Stimulated activated memory B cell treated with anti-CD40 and anti-IgM and Interleukin-4, amounts not matched to agents 10 μg/mL and 1 μg/mL and 100 μg/mL, for 72 hours (primary cell): ENCODE measurements around the gene FAM110A.
A peak's percentile ranks its signal among the peaks of the same experiment; 100 is the strongest.
"Not testable (repeated sequence)": the region's sequence is repeated elsewhere in the genome, so short reads cannot be mapped to it uniquely, and the experiment has no call there.

Experiments
- ATAC-seq: fragments of 150-1000 bp; cut with Tn5 transposase; 2 replicates; pipeline ENCODE4 v1.10.0; 2021
- H3K27ac Mint-ChIP-seq: one replicate; pipeline ENCODE4 v1.8.0; 2022; ENCODE audit warnings: mild to moderate bottlenecking, mixed read lengths
- H3K27me3 Mint-ChIP-seq: one replicate; pipeline ENCODE4 v1.8.0; 2022; ENCODE audit warnings: mixed read lengths
- H3K36me3 Mint-ChIP-seq: one replicate; pipeline ENCODE4 v1.8.0; 2022; ENCODE audit warnings: mixed read lengths
- H3K4me1 Mint-ChIP-seq: one replicate; pipeline ENCODE4 v1.8.0; 2022; ENCODE audit warnings: mixed read lengths
- H3K4me3 Mint-ChIP-seq: one replicate; pipeline ENCODE4 v1.8.0; 2022; ENCODE audit warnings: mild to moderate bottlenecking, moderate library complexity, mixed read lengths
- H3K9me3 Mint-ChIP-seq: one replicate; pipeline ENCODE4 v1.8.0; 2022; ENCODE audit warnings: mixed read lengths

The FAM110A gene

DNA sequence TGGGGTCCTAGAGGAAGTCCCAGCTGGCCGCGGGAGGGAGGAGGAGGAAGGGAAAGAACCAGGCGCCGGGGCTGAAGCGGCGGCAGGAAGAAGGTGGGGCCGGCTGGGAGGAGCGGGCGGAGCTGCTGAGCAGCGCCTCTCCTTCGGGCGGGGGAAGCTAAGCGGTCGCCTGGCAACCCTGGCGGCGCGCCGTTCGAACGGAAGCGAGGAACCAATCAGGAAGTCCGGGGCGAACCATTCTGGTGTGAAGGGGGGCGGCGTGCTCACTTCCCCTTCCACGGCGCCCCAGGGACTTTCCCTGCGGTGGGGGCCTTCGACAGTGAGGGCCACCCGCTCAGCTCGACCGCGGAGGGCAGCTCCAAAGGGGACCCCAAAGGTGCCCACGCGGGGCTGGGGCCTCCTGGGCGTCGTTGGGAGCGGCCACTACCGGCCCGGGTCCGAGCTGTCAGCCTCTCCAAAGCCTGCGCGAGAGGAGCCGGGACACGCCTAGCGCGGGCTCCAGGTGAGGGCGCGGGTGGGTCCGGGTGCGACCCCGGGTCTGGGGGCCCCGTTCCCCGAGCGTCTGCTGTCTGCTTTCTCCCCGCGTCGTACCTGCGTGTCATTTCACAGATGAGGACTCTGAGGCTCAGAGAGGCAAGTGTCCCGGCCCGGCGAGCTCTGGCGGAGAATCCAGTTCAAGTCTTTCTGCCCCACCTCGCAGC, at the start of gene FAM110A:
TSS of gene FAM110A (plus strand) at position 266 of the 701 bp plus-strand sequence. CDS start 11,090 bp downstream, outside the sequence.
- Mint-ChIP-seq H3K9me3 (peaks cover 4% of the 10 kb centered on the region), H3K27me3 (no peaks in the 10 kb centered on the region), H3K27ac (peak within 1 kb of the TSS; percentile 69), H3K36me3 (peaks cover 12% of the 10 kb centered on the region), H3K4me3 (peak within 1 kb of the TSS; percentile 86), H3K4me1 (peaks cover 45% of the 10 kb centered on the region)
- peak; percentile 96 for ATAC-seq

DNA sequence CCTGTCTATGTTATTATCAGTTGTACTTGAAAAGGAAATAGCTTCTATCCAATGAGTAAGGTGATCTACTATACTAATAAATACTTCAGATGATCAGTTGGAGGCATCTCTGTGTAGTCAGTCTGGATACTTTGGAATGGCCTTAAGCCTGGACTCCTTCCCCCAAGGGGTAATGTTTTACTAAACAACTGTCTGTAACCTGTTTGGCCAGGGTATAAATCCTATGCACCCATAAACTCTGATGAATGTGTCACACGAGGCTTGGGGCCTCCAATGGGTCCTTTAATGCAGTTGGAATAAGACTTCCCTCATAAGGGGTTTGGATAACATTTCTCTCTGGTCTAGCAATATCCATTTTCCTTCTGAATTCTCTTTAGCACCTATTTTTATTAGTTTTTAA, 45.7 kb upstream of the FAM110A start:
- H3K27ac Mint-ChIP-seq: no peak overlapping the region
- H3K36me3 Mint-ChIP-seq: peaks cover 10% of the 10 kb centered on the region
- peaks cover 16% of the 10 kb centered on the region for H3K9me3 Mint-ChIP-seq
- H3K27me3 Mint-ChIP-seq: peaks cover 51% of the 10 kb centered on the region
- H3K4me3 Mint-ChIP-seq: no peak overlapping the region
- ATAC-seq: no peak
- no peaks in the 10 kb centered on the region for H3K4me1 Mint-ChIP-seq

DNA sequence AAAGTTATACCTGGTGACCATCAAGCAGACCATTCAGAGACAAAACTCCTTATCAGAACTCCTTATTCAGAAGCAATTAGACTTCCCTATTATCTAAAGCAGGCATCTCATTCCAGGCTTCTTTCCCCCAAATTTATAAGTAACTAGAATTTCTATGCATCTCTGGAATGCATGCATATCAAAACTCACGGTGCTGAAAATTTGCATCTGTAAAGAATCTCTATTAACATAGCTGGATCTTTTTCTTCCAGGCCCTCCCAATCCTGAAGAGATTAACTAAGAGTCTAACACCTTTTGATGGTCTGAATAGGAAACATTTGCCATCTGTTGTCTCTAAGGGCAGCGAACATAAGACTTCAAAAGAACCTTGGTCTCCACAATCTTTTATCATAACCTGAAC, 42.5 kb upstream of the FAM110A start:
- no peak overlapping the region for H3K27ac Mint-ChIP-seq
- no peak overlapping the region for H3K4me3 Mint-ChIP-seq
- H3K9me3 Mint-ChIP-seq: peaks cover 8% of the 10 kb centered on the region
- peaks cover 71% of the 10 kb centered on the region for H3K27me3 Mint-ChIP-seq
- peaks cover 6% of the 10 kb centered on the region for H3K36me3 Mint-ChIP-seq
- H3K4me1 Mint-ChIP-seq: no peaks in the 10 kb centered on the region
- ATAC-seq: no peak

GRCh38 chr20:792248-792647, 41.3 kb upstream of the FAM110A start:
- H3K27me3 Mint-ChIP-seq: peaks cover 62% of the 10 kb centered on the region
- H3K9me3 Mint-ChIP-seq: peaks cover 8% of the 10 kb centered on the region
- H3K27ac Mint-ChIP-seq: no peak overlapping the region
- H3K4me1 Mint-ChIP-seq: no peaks in the 10 kb centered on the region
- peaks cover 6% of the 10 kb centered on the region for H3K36me3 Mint-ChIP-seq
- H3K4me3 Mint-ChIP-seq: no peak overlapping the region
- no peak for ATAC-seq

DNA sequence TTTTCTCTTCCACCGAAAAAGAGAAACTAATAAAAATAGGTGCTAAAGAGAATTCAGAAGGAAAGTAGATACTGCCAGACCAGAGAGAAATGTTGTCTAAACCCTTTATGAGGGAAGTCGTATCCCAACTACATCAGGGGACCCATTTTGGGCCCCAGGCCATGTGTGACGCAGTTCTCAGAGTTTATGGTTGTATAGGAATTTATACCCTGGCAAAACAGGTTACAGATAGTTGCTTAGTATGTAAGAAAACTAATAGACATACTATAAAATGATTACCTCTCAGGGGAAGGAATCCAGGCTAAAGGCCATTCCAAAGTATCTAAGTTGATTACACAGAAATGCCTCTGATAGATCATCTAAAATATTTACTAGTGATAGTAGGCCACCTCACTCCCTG, 36.6 kb upstream of the FAM110A start:
- Mint-ChIP-seq H3K9me3 (peaks cover 5% of the 10 kb centered on the region), H3K4me1 (no peaks in the 10 kb centered on the region), H3K36me3 (peaks cover 2% of the 10 kb centered on the region), H3K4me3 (no peak overlapping the region), H3K27me3 (peaks cover 58% of the 10 kb centered on the region), H3K27ac (no peak overlapping the region)
- ATAC-seq: no peak

DNA sequence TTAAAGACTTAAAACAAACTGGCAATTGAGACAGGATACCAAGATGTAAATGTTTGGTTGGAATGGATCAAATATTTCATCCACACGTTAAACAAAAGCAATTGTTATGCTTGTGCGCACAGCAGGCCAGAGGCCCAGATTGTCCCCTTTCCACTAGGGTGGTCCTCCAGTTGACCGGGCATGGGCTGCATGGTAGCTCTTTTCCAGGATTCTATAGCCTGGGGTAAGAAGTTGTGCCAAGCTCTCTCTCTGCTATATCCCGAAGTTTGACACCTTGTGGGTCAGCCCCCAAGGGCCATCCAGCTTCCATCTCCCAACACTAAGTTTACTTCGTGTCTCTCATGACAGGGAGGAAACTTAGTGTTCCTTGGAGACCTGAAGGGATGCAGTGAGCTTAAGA, 34.8 kb upstream of the FAM110A start:
- H3K36me3 Mint-ChIP-seq, H3K4me1 Mint-ChIP-seq, H3K9me3 Mint-ChIP-seq, H3K27ac Mint-ChIP-seq, ATAC-seq, H3K4me3 Mint-ChIP-seq: not testable (repeated sequence)
- H3K27me3 Mint-ChIP-seq: peaks cover 43% of the 10 kb centered on the region

GRCh38 chr20:800026-800425, 33.5 kb upstream of the FAM110A start:
- peaks cover 31% of the 10 kb centered on the region for H3K27me3 Mint-ChIP-seq
- not testable (repeated sequence) for H3K4me1 Mint-ChIP-seq, H3K36me3 Mint-ChIP-seq, ATAC-seq, H3K4me3 Mint-ChIP-seq, H3K27ac Mint-ChIP-seq, H3K9me3 Mint-ChIP-seq

GRCh38 chr20:801678-802077, 31.8 kb upstream of the FAM110A start:
- H3K4me3 Mint-ChIP-seq: no peak overlapping the region
- H3K4me1 Mint-ChIP-seq: no peaks in the 10 kb centered on the region
- H3K27me3 Mint-ChIP-seq: peaks cover 31% of the 10 kb centered on the region
- no peaks in the 10 kb centered on the region for H3K36me3 Mint-ChIP-seq
- no peak for ATAC-seq
- H3K9me3 Mint-ChIP-seq: peaks cover 3% of the 10 kb centered on the region
- H3K27ac Mint-ChIP-seq: no peak overlapping the region

- H3K4me1 Mint-ChIP-seq: no peaks in the 10 kb centered on the region
- H3K27me3 Mint-ChIP-seq: peaks cover 26% of the 10 kb centered on the region
- H3K4me3 Mint-ChIP-seq: no peak overlapping the region
- H3K27ac Mint-ChIP-seq: no peak overlapping the region
- ATAC-seq: no peak
- no peaks in the 10 kb centered on the region for H3K36me3 Mint-ChIP-seq
- peaks cover 3% of the 10 kb centered on the region for H3K9me3 Mint-ChIP-seq
These were observed 27.8 kb upstream of the FAM110A start for GRCh38 chr20:805713-806112.

DNA sequence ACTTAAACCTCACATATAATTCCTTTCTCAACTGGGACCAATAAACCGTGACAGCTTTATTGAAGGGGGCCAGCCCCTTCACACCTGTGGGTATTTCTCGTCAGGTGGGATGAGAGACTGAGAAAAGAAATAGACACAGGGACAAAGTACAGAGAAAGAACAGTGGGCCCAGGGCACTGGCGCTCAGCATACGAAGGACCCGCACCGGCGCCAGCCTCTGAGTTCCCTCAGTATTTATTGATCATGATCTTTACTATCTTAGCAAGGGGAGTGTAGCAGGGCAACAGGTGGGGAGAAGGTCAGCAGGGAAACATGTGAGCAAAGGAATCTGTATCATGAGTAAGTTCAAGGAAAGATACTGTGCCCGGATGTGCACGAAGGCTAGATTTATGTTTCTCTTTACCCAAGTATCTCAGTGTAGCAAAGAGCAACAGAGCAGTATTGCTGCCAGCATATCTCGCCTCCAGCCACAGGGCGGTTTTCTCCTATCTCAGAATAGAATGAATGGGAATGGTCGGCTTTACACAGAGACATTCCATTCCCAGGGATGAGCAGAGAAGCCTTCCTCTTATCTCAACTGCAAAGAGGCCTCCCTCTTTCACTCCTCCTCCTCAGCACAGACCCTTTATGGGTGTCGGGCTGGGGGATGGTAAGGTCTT, 21.6 kb upstream of the FAM110A start:
- not testable (repeated sequence) for H3K4me3 Mint-ChIP-seq, H3K9me3 Mint-ChIP-seq, ATAC-seq, H3K4me1 Mint-ChIP-seq, H3K36me3 Mint-ChIP-seq, H3K27ac Mint-ChIP-seq
- H3K27me3 Mint-ChIP-seq: peaks cover 56% of the 10 kb centered on the region

DNA sequence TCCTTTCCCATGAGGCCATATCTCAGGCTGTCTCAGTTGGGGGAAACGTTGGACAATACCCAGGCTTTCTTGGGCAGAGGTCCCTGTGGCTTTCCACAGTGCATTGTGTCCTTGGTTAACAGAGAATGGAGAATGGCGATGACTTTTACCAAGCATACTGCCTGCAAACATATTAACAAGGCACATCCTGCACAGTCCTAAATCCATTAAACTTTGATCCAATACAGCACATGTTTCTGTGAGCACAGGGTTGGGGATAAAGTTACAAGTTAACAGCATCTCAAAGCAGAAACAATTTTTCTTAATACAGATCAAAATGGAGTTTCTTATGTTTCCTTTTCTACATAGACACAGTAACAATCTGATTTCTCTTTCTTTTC, 21.1 kb upstream of the FAM110A start:
- peaks cover 56% of the 10 kb centered on the region for H3K27me3 Mint-ChIP-seq
- not testable (repeated sequence) for ATAC-seq, H3K27ac Mint-ChIP-seq, H3K36me3 Mint-ChIP-seq, H3K4me3 Mint-ChIP-seq, H3K4me1 Mint-ChIP-seq, H3K9me3 Mint-ChIP-seq

DNA sequence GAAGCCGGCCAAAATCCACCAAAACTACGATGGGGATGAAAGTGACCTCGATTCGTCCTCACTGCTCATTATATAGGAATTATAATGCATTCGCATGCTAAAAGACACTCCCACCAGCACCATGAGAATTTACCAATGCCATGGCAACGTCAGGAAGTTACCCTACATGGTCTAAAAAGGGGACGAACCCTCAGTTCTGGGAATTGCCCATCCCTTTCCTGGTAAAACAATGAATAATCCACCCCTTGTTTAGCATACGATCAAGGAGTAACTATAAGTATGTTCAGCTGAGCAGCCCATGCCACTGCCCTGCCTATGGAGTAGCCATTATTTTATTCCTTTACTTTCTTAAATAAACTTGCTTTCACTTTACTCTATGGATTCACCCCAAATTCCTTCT, 20.1 kb upstream of the FAM110A start:
- Mint-ChIP-seq H3K9me3 (no peaks in the 10 kb centered on the region), H3K36me3 (no peaks in the 10 kb centered on the region), H3K27me3 (peaks cover 56% of the 10 kb centered on the region), H3K4me3 (no peak overlapping the region), H3K4me1 (peaks cover 7% of the 10 kb centered on the region), H3K27ac (no peak overlapping the region)
- no peak for ATAC-seq

DNA sequence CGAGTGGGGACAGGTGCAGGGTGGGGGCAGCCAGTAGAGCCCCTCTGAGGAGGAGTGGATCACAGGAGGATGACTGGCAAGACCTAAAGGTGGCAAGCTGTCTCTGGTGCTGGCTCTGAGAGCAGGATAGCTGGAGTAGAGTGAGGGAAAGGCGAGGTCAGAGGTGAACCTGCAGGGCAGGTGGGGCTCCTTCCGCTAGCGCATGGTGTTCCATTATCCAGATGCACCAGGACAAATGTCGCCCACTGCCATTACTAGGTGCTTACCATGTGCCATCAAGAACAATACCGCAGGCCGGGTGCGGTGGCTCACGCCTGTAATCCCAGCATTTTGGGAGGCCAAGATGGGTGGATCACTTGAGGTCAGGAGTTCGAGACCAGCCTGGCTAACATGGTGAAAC, 18.3 kb upstream of the FAM110A start:
- Mint-ChIP-seq H3K4me1 (peaks cover 12% of the 10 kb centered on the region), H3K9me3 (no peaks in the 10 kb centered on the region), H3K4me3 (no peak overlapping the region), H3K27me3 (peaks cover 45% of the 10 kb centered on the region), H3K27ac (no peak overlapping the region), H3K36me3 (no peaks in the 10 kb centered on the region)
- ATAC-seq: no peak

DNA sequence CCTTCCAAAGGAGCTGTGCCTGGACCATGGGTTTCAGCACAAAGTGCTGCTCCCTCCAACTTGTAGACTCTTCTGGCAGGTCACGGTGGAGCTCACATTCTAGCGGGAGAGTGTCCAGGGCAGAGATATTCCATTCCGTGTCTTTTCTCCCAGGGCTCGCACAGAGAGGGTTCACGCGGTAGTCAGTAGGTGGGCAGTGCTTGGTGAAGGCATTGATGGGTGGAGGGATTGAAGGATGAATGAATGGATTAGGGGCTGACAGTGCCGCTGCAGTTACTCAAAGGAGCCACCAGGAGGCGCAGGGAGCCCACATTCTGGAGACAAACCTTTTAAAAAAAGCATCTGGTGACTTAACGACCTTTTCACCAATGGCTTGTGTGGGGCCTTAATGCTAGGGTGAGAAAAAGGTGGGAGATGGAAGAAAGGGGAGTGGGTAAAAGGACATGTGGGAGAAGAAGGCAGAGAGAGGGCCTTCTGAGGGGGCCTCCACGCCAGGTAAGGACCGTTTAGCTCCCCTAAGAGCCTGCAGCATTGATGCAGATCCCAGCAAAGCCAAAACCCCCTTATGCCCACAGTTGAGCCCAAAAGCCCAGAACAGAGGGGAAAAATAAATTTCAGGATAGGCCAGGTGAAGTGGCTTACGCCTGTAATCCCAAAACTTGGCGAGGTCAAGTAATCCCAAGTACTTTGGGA, 17.5 kb upstream of the FAM110A start:
- Mint-ChIP-seq H3K4me1 (peaks cover 12% of the 10 kb centered on the region), H3K4me3 (no peak overlapping the region), H3K9me3 (no peaks in the 10 kb centered on the region), H3K36me3 (no peaks in the 10 kb centered on the region), H3K27ac (no peak overlapping the region), H3K27me3 (peaks cover 37% of the 10 kb centered on the region)
- ATAC-seq: peak; percentile 39

DNA sequence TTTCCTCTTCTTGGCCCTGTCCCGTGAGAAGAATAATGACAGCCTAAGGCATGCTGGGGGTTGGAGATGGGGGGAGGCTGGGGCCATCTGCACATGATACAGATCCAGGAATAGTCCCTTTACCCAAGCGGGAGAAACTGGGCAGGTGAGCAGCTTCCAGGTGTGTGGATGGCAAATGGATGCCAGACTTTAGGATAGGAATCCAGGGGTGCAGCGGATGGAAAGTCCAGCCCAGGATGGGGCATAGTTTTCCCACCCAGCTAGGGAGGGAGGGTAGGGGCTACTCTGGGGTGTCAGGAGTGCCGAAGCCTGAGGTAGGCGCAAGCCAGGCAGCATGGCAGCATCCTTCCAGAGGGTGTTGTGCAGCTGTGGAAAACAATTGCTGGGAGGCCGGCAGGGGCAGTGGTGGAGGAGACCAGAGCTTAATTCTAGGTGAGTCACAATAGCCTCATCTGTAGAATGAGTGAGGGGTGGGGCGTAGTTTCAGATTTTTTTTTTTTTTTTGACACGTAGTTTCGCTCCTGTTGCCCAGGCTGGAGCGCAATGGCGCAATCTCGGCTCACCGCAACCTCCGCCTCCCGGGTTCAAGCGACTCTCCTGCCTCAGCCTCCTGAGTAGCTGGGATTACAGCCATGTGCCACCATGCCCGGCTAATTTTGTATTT, 15.4 kb upstream of the FAM110A start:
- Mint-ChIP-seq H3K36me3 (no peaks in the 10 kb centered on the region), H3K4me1 (peaks cover 12% of the 10 kb centered on the region), H3K9me3 (no peaks in the 10 kb centered on the region), H3K4me3 (no peak overlapping the region), H3K27ac (no peak overlapping the region), H3K27me3 (peaks cover 34% of the 10 kb centered on the region)
- no peak for ATAC-seq
